Natural killer cell treated with Interleukin-12 subunit alpha and Interleukin-12 subunit beta and Interleukin-15 and Interleukin-18, amount 100 ng/mL, for 72 hours (primary cell): Measurements from ENCODE around the gene FBXO47. TPM values are rescaled to one million over a fixed set of nuclear protein-coding genes. Genes with fewer than 3 reads are reported as not detected.
"Not testable (repeated sequence)": the region's sequence is repeated elsewhere in the genome, so short reads cannot be mapped to it uniquely, and the experiment has no call there.

Experiments
- ATAC-seq, 2 donors: fragments of 150-1000 bp; cut with Tn5 transposase in 1 of 2; sonication (Bioruptor Pico), chemical (Tn5 transposase) in 1 of 2; 2 replicates each; pipeline ENCODE4 v1.10.0; 2021
- DNase-seq: peaks from one replicate; pipeline ENCODE4 v3.0.0; 2022; ENCODE audit warnings: low spot score
- H3K27ac Mint-ChIP-seq, 2 donors: 1 replicate in 1 of 2; 2 replicates in 1 of 2; pipeline ENCODE4 v1.8.0; 2022; ENCODE audit warnings: mixed read lengths in 2 of 2, mild to moderate bottlenecking in 1 of 2, moderate library complexity in 1 of 2
- H3K27me3 Mint-ChIP-seq, 2 donors: 1 replicate in 1 of 2; 2 replicates in 1 of 2; pipeline ENCODE4 v1.8.0; 2022; ENCODE audit warnings: mixed read lengths in 2 of 2
- H3K36me3 Mint-ChIP-seq: one replicate; pipeline ENCODE4 v1.8.0; 2022; ENCODE audit warnings: mixed read lengths
- H3K4me1 Mint-ChIP-seq, 2 donors: 1 replicate in 1 of 2; 2 replicates in 1 of 2; pipeline ENCODE4 v1.8.0; 2022; ENCODE audit warnings: low read depth in 2 of 2, mixed read lengths in 2 of 2, mild to moderate bottlenecking in 1 of 2
- H3K4me3 Mint-ChIP-seq: one replicate; pipeline ENCODE4 v1.8.0; 2022; ENCODE audit warnings: mixed read lengths
- H3K9me3 Mint-ChIP-seq: 2 replicates; pipeline ENCODE4 v1.8.0; 2022; ENCODE audit warnings: mixed read lengths
- total RNA-seq, 2 donors: library from RNA; stranded (reverse); gene quantifications; one replicate each; pipeline ENCODE4 v1.2.3, GENCODE V29; 2022

FBXO47 gene
- total RNA-seq, 2 donors from 2014 or later: 0.12 TPM; not detected in 1

DNA sequence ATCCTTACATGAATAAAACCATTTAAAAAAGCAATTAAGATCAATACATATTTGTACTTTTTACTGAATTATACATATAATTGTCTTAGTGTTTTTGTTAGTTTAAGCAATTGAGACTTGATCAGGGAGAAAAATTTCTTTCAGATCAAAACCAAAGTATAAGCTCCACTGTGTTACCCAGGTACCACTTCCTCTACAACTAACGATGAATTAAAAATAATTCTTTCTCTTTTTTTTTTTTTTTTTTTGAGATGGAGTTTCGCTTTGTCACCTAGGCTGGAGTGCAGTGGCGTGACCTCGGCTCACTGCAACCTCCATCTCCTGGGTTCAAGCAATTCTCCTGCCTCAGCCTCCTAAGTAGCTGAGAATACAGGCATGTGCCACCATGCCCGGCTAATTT, 6.8 kb downstream of the FBXO47 start:
- Mint-ChIP-seq H3K36me3 (no peaks in the 10 kb centered on the region), H3K9me3 (no peaks in the 10 kb centered on the region), H3K27me3 (no peaks in the 10 kb centered on the region), H3K4me3 (no peak overlapping the region), H3K4me1 (peaks cover 0 to 8% of the 10 kb centered on the region in 2 donors), H3K27ac (no peak overlapping the region)
- DNase-seq (no peak), ATAC-seq (no peak)

DNA sequence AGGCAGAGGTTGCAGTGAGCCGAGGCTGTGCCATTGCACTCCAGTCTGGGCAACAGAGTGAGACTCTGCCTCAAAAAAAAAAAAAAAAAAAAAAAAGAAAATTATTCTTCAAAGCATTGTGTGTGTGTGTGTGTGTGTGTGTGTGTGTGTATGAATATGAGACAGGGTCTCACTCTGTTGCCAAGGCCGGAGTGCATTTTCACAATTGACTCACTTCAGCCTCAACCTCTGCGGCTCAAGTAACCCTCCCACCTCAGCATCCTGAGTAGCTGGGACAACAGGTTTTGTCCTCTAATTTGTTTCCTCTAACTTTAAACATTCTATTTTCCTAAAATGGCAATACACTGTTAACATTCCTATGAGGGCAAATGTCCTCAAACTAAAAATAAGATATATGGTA, 7.7 kb downstream of the FBXO47 start:
- H3K27me3 Mint-ChIP-seq: no peaks in the 10 kb centered on the region
- H3K27ac Mint-ChIP-seq: no peak overlapping the region
- H3K4me1 Mint-ChIP-seq: peaks cover 0 to 8% of the 10 kb centered on the region in 2 donors
- no peak overlapping the region for H3K4me3 Mint-ChIP-seq
- no peaks in the 10 kb centered on the region for H3K9me3 Mint-ChIP-seq
- no peak for DNase-seq
- no peak for ATAC-seq
- no peaks in the 10 kb centered on the region for H3K36me3 Mint-ChIP-seq

DNA sequence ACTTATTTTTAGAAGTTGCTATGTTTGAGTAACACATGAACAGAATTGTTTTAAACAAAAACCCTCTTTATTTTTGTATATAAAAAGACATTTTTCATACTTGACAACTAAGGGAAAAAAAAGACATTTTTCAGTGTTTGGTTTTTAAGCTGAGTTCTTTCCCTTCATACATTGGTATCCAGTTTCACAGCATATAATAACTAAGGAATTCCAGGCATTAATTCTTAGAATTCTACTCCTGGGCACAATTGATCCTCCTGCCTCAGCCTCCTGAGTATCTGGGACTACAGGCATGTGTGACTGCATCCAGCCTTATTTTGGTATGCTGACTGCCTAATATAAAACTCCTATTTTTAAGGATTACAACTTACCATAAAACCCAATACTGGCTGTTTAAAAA, 8.4 kb downstream of the FBXO47 start:
- no peak for DNase-seq
- Mint-ChIP-seq H3K27me3 (no peaks in the 10 kb centered on the region), H3K4me3 (no peak overlapping the region), H3K27ac (no peak overlapping the region), H3K36me3 (no peaks in the 10 kb centered on the region), H3K4me1 (peaks cover 0 to 8% of the 10 kb centered on the region in 2 donors), H3K9me3 (no peaks in the 10 kb centered on the region)
- no peak for ATAC-seq

DNA sequence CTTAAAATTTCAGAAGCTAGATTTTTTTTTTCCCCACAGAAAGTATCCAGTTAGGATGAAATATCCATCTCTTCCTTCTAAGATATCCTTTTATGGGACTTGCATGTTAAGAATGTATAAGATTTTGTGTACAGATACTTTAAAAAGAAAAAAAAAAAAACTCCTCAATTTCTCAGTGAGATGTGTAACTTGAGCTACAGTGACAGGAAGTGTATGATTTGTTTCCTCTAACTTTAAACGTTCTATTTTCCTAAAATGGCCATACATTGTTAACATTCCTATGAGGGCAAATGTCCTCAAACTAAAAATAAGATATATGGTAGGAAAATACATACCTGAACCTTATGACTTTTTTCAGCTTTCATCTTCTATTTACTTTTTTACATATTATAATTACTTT, 8.9 kb downstream of the FBXO47 start:
- ATAC-seq (no peak), DNase-seq (no peak)
- Mint-ChIP-seq H3K27me3 (no peaks in the 10 kb centered on the region), H3K27ac (no peak overlapping the region), H3K4me1 (peaks cover 0 to 8% of the 10 kb centered on the region in 2 donors), H3K9me3 (no peaks in the 10 kb centered on the region), H3K4me3 (no peak overlapping the region), H3K36me3 (no peaks in the 10 kb centered on the region)

DNA sequence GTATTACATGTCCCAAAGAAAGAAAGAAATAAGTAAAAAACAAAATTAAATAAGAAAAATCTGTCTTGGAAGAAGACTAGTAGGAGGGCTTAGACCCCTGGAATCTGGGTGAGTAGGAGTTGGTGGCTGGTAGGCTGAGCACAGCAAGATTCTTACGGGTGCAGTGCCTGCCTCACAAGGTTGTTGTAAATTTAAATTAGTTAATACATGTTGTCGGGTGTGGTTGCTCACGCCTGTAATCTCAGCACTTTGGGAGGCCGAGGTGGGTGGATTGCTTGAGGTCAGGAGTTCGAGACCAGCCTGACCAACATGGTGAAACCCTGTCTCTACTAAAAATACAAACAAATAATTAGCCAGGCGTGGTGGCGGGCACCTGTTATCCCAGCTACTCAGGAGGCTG, 13.4 kb downstream of the FBXO47 start:
- H3K4me1 Mint-ChIP-seq, ATAC-seq, H3K4me3 Mint-ChIP-seq, H3K9me3 Mint-ChIP-seq, H3K27me3 Mint-ChIP-seq, H3K27ac Mint-ChIP-seq, H3K36me3 Mint-ChIP-seq, DNase-seq: not testable (repeated sequence)

DNA sequence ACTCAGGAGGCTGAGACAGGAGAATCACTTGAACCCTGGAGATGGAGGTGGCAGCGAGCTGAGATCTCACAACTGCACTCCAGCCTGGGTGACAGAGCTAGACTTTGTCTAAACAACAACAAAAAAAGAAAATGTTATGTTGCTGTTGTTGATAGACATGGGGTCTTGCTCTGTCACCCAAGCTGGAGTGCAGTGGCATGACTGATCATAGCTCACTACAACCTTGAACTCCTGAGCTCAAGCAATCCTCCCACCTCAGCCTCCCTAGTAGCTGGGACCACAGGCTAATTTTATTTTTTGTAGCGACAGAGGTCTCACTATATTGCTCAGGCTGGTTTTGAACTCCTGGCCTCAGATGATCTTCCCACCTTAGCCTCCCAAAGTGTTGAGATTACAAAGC, 20.0 kb downstream of the FBXO47 start:
- Mint-ChIP-seq H3K4me3 (no peak overlapping the region), H3K9me3 (no peaks in the 10 kb centered on the region), H3K4me1 (peaks cover 5% of the 10 kb centered on the region in 2 donors), H3K27me3 (no peaks in the 10 kb centered on the region), H3K27ac (no peak overlapping the region), H3K36me3 (no peaks in the 10 kb centered on the region)
- ATAC-seq (no peak), DNase-seq (no peak)

DNA sequence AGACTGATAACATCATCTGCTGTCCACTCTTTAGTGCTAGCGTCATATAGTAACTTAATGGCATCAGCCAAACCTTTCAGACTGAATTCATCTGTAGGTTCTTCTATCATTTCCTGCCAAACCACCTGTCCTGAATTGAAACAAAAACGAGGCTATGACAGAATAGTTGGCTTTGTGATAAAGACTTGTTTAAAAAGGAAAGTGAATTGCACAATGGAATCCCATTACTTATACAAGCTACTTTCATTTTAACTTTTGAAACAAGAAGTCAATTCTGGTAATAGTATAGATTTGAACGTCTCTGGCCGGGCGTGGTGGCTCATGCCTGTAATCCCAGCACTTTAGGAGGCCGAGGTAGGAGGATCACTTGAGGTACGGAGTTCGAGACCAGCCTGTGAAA, 23.6 kb downstream of the FBXO47 start:
- DNase-seq (no peak), ATAC-seq (peak; percentile 57 to 74)
- Mint-ChIP-seq H3K27ac (peak overlapping the region in 1 of 2 donors; percentile 47), H3K36me3 (no peaks in the 10 kb centered on the region), H3K4me3 (no peak overlapping the region), H3K27me3 (no peaks in the 10 kb centered on the region), H3K4me1 (peaks cover 5% of the 10 kb centered on the region in 2 donors), H3K9me3 (no peaks in the 10 kb centered on the region)

DNA sequence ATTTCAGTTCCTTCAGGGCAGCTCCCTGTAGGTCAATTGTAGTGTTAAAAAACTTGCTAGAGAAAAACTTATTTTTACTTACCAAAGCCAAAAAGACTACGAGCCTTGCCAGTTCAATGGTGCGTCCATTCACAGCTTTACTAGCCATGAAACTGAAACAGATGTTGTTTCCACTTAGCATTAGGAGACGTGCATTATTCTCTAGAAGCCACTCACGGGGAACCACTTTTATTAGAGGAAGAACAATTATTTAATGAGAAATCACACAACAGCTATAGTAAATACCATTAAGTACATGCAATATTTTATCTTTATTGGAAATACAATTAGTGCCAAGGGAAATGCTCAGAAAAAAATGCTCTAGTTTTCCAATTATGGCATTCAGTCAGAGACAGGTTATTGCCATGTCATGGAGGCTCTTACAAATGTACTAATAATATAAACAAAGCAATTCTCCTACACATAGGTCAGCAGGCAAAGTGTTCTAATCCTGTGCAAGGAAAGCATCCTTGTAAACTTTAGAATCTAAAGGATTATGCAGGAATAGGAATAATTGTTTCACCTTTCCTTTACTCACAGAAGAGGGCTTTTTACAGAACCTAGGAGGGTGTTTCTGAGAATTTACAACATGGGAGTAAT, 24.4 kb downstream of the FBXO47 start:
- H3K27ac Mint-ChIP-seq: no peak overlapping the region
- DNase-seq: no peak
- no peak overlapping the region for H3K4me3 Mint-ChIP-seq
- no peaks in the 10 kb centered on the region for H3K9me3 Mint-ChIP-seq
- ATAC-seq: no peak
- H3K4me1 Mint-ChIP-seq: peaks cover 5% of the 10 kb centered on the region in 2 donors
- no peaks in the 10 kb centered on the region for H3K27me3 Mint-ChIP-seq
- no peaks in the 10 kb centered on the region for H3K36me3 Mint-ChIP-seq

DNA sequence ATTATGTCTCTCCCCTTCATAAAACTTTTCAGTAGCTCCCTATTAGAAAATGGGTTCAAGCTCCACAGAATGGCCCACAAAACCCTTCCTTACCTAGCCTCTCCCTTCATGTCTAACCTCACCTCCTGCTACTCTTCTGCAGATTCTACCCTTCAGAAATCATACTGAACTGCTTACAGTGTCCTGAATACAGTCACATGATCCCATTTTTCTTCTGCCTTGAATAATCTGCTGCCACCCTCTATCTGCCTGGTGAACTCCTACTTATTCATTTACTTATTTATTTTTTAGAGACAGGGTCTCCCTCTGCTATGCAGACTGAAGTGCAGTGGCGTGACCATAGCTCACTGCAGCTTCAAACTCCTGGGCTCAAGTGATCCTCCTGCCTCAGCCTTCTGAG, 26.8 kb downstream of the FBXO47 start:
- Mint-ChIP-seq H3K36me3 (no peaks in the 10 kb centered on the region), H3K27ac (no peak overlapping the region), H3K4me3 (no peak overlapping the region), H3K9me3 (no peaks in the 10 kb centered on the region), H3K27me3 (no peaks in the 10 kb centered on the region), H3K4me1 (peaks cover 5 to 7% of the 10 kb centered on the region in 2 donors)
- ATAC-seq: no peak
- DNase-seq: no peak

DNA sequence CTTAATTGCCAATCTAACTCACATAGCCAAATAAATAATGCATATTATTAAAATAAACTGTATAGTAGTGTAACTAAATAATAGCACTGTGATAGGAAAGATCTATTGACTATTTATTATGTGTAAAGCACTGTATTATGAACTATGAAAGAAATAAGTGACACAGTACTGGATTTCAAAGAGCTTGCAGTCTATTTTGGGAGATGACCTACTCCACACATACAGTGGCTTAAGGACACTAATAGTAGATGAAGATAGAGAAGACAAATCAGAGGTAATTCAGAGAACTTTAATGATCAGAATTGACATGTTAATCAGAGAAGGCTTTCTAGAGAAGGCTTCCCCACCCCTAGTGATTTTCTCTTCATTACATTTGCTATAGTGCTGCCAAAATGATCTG, 27.2 kb downstream of the FBXO47 start:
- no peaks in the 10 kb centered on the region for H3K27me3 Mint-ChIP-seq
- no peak overlapping the region for H3K4me3 Mint-ChIP-seq
- ATAC-seq (no peak), DNase-seq (no peak)
- H3K9me3 Mint-ChIP-seq: no peaks in the 10 kb centered on the region
- no peaks in the 10 kb centered on the region for H3K36me3 Mint-ChIP-seq
- peaks cover 5 to 7% of the 10 kb centered on the region in 2 donors for H3K4me1 Mint-ChIP-seq
- H3K27ac Mint-ChIP-seq: no peak overlapping the region

DNA sequence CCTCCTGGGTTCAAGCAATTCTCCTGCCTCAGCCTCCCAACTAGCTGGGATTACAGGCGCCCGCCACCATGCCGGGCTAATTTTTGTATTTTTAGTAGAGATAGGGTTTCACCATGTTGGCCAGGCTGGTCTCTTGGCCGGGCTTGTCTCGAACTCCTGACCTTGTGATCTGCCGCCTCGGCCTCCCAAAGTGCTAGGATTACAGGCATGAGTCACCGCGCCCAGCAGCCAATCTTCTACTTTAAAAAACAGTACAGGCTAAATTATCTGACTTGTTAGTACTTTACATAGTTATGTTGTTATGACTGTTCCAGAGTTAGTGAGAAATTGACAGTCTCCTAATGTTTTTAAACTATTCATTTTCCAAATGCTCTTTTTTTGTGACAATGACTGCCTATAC, 33.2 kb downstream of the FBXO47 start:
- H3K27me3 Mint-ChIP-seq, ATAC-seq, H3K27ac Mint-ChIP-seq, H3K36me3 Mint-ChIP-seq, DNase-seq, H3K4me1 Mint-ChIP-seq, H3K9me3 Mint-ChIP-seq, H3K4me3 Mint-ChIP-seq: not testable (repeated sequence)

DNA sequence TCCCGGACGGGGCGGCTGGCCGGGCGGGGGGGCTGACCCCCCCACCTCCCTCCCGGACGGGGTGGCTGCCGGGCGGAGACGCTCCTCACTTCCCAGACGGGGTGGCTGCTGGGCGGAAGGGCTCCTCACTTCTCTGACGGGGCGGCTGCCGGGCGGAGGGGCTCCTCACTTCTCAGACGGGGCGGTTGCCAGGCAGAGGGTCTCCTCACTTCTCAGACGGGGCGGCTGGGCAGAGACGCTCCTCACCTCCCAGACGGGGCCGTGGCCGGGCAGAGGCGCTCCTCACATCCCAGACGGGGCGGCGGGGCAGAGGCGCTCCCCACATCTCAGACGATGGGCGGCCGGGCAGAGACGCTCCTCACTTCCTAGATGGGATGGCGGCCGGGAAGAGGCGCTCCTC, 36.4 kb downstream of the FBXO47 start:
- H3K4me1 Mint-ChIP-seq: peaks cover 15 to 16% of the 10 kb centered on the region in 2 donors
- ATAC-seq, H3K27ac Mint-ChIP-seq, H3K36me3 Mint-ChIP-seq, DNase-seq, H3K27me3 Mint-ChIP-seq, H3K9me3 Mint-ChIP-seq, H3K4me3 Mint-ChIP-seq: not testable (repeated sequence)

DNA sequence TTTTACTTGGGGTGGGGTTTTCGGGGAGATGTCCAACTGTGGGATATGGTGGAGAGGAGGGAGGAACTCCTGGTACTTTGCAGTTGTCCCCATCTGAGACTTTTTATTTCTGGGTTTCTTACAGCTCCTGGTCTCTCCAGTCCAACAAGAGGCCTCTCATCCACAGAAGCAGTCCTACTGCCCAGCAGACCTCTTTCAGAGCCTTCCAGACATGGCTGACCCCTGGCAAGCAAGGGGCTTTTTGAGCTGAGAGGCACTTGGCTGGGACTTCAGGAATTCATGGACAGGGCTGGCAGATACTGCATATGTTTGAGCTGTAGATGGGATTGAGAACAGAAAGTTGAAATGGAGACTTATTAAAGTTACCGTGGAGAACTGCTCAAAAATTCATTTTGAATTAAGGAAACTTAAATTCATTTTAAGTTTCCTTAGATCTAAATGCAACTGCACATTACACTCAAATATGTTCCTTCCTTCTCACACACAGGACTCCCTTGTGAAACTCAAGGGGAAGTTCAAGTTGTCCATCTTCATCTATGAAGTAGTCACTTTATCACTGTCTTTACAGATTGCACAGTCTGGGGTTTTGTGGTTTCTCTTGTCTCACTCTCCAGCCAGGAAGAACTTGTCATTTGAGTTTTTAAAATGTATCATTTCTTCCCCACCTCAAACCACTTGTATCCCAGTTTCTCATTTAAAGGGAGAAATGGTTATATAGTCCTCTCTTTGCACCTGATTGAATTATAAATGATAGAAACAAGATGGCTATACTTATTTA, 40.7 kb downstream of the FBXO47 start:
- peaks cover 35 to 38% of the 10 kb centered on the region in 2 donors for H3K4me1 Mint-ChIP-seq
- H3K36me3 Mint-ChIP-seq: no peaks in the 10 kb centered on the region
- DNase-seq (no peak), ATAC-seq (peak; percentile 91 to 97)
- peak overlapping the region; percentile 69 for H3K4me3 Mint-ChIP-seq
- no peaks in the 10 kb centered on the region for H3K27me3 Mint-ChIP-seq
- H3K9me3 Mint-ChIP-seq: no peaks in the 10 kb centered on the region
- H3K27ac Mint-ChIP-seq: peak overlapping the region; percentile 68 to 81

DNA sequence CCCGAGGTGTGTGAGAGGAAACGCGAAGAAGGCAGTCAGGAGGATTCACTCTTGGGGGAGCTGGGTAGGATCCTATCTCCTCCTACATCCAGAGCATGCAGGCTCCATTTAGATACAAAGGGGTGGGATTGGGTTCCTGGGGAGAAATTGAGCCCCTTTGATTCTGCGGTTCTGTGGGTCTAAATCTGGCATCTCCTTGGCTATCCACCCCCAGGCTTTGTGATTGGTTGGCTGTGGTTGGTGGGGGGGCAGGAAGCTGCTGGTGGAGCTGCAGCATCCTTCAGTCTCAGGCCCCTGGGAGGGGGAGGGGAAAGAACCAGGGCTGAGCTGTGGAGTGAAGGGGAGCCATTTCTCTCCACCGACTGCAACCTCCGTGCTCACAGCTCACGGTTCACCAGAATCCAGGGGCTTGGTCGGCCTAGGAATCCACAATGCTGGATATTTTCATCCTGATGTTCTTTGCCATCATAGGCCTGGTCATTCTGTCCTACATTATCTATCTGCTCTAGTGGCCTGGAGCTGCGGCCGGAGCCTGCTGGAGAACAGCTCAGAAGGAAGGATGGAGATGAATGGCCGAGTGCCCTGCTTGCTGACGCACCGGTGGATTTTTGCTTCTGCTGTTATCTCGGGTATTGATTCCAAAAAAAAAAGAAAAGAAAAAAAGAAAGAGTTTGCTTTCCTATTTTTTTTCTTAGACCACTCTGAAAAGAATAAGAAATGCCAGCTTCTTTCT, 41.8 kb downstream of the FBXO47 start, which contains the start of gene LASP1NB:
Gene LASP1NB (plus strand): TSS at position 352 of the 733 bp plus-strand sequence.
- Mint-ChIP-seq H3K4me3 (peak within 1 kb of the TSS; percentile 69), H3K27me3 (no peaks in the 10 kb centered on the region), H3K9me3 (no peaks in the 10 kb centered on the region), H3K4me1 (peaks cover 39 to 40% of the 10 kb centered on the region in 2 donors), H3K27ac (peak within 1 kb of the TSS; percentile 68 to 81), H3K36me3 (no peaks in the 10 kb centered on the region)
- DNase-seq (no peak), ATAC-seq (no peak)
